Spleen (tissue), 11 donors: ENCODE measurements around the gene SLC7A4. TPM values are rescaled to one million over a fixed set of nuclear protein-coding genes. Genes with fewer than 3 reads are reported as not detected.

Experiments
- DNase-seq: peaks from one replicate; pipeline ENCODE4 v3.0.0-alpha.2; 2020
- H3K27ac ChIP-seq, 8 donors: fragments of 200-600 bp; sonication (generic) in 7 of 8; 1 replicate in 4 of 8; 2 replicates in 4 of 8; pipeline versions ENCODE4 v1.5.0 to v1.8.0; 2016 to 2021; ENCODE audit warnings: inconsistent platforms in 4 of 8, mild to moderate bottlenecking in 4 of 8, moderate library complexity in 1 of 8
- H3K27me3 ChIP-seq, 7 donors: fragments of 200-600 bp; sonication (generic) in 6 of 7; replicated peaks in 1 of 7; 1 replicate in 4 of 7; 2 replicates in 3 of 7; pipeline versions ENCODE4 v1.5.0 to v1.8.0; 2016 to 2021; ENCODE audit warnings: inconsistent platforms in 3 of 7, mild to moderate bottlenecking in 1 of 7
- H3K36me3 ChIP-seq, 6 donors: fragments of 200-600 bp; sonication (generic) in 5 of 6; 1 replicate in 4 of 6; 2 replicates in 2 of 6; pipeline versions ENCODE4 v1.5.0 to v1.8.0; 2016 to 2021; ENCODE audit warnings: inconsistent platforms in 2 of 6
- H3K4me1 ChIP-seq, 6 donors: fragments of 200-600 bp; sonication (generic) in 5 of 6; 1 replicate in 3 of 6; 2 replicates in 3 of 6; pipeline versions ENCODE4 v1.5.0 to v1.8.0; 2016 to 2021; ENCODE audit warnings: inconsistent platforms in 3 of 6
- H3K4me3 ChIP-seq, 8 donors: fragments of 200-600 bp; sonication (generic) in 7 of 8; 1 replicate in 4 of 8; 2 replicates in 4 of 8; pipeline versions ENCODE4 v1.5.0 to v1.8.0; 2016 to 2021; ENCODE audit warnings: inconsistent platforms in 4 of 8, mild to moderate bottlenecking in 4 of 8, moderate library complexity in 2 of 8
- H3K9me3 ChIP-seq, 8 donors: fragments of 200-600 bp; sonication (generic) in 7 of 8; 1 replicate in 4 of 8; 2 replicates in 4 of 8; pipeline versions ENCODE4 v1.5.0 to v1.8.0; 2016 to 2021; ENCODE audit warnings: inconsistent platforms in 4 of 8
- POLR2A ChIP-seq, 3 donors: fragments of 450-650 bp; IDR thresholded peaks; one replicate each; pipeline ENCODE4 v1.5.1; 2017; ENCODE audit warnings: antibody characterized with exemption in 3 of 3, mild to moderate bottlenecking in 1 of 3
- POLR2AphosphoS5 ChIP-seq, 3 donors: sonication (generic); formaldehyde crosslinking; IDR thresholded peaks; one replicate each; pipeline ENCODE4 v1.5.1; 2017; ENCODE audit warnings: antibody characterized with exemption in 3 of 3
- WGBS, 5 donors: extraction: QIAGEN DNeasy Blood & Tissue Kit in 3 of 5; methylation state at CpG; one replicate each; pipeline versions ENCODE4 v1.1.5 to v1.1.7; 2013 to 2018; 5-methylcytosine and 5-hydroxymethylcytosine counted together
- intact Hi-C: fragments of 100-400 bp; cut with DNase I; formaldehyde crosslinking; loops from one replicate; pipeline ENCODE4 v1.15.0; 2023; ENCODE audit warnings: low total_unique reads
- polyA plus RNA-seq, 3 donors: library from polyadenylated mRNA; stranded (reverse); fragments of 200-250 nt; gene quantifications; one replicate each; pipeline ENCODE4 v1.2.1, GENCODE V29; 2013
- total RNA-seq, 7 donors: library from RNA; depleted of rRNA in 3 of 7; stranded (reverse); fragments of >200 nt in 3 of 7; fragmentation: NEBNext Ultra II Directional in 4 of 7; extraction: Animal tissue kit (Norgen Biotek cat#: 25700) in 4 of 7; gene quantifications; one replicate each; pipeline versions ENCODE4 v1.1.0 to v1.2.1, GENCODE V29; 2016 to 2021
- TF ChIP-seq, protein P1 (sequence below), 11 experiments: fragments of 200-600 bp in 7 of 11; fragments of 450-650 bp in 4 of 11; sonication (generic) in 4 of 11; IDR thresholded peaks in 8 of 11; conservative IDR thresholded peaks in 3 of 11; 1 replicate in 7 of 11; 2 replicates in 4 of 11; pipeline versions ENCODE4 v1.4.0 to v1.8.0; 2016 to 2021; ENCODE audit warnings: antibody characterized with exemption in 11 of 11, inconsistent platforms in 4 of 11, mild to moderate bottlenecking in 1 of 11
- donor health status: healthy with polysubstance abuse.
- donor health status: DM: no; HTN: no; CAD: no; lungs with moderate emphysema.
- donor health status: DM: no; HTN: no; CAD: no.
- donor health status: Bipolar disorder and iron deficiency.
- donor health status: healthy.
- donor health status: DM: no; HTN: no; CAD: no.
- donor health status: DM: yes; HTN: yes; CAD: no.

The SLC7A4 gene
- total and polyA plus RNA-seq, 10 donors = 0.11 to 0.95 (median 0.29) TPM; not detected in 3

DNA sequence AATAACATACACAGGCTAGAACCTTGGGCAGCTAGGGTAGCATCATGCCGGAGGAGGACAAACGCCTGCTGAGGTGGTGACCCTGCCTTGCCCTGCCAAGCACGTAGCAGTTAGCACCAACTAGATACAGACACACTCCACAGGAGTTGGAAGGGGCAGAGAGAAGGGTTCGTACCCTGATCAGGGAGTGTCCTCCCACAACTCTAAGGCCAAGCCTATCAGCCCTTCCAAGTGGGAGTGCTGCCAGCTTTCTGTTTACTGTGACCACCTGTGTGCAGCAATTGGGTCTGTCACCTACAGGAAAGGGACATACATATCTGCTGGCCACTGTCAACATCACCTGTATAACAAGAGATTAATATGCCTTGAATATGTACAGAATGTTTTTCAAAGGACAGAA is 28.6 kb downstream of the SLC7A4 start:
- no peak for DNase-seq
- intact Hi-C loops = no loop called here
- peak overlapping the region in 4 of 8 donors; percentile 98 to 100 (median 99) for H3K27ac ChIP-seq
- no peak overlapping the region for H3K4me3 ChIP-seq
- TF ChIP-seq POLR2AphosphoS5 (IDR thresholded peaks at IDR 0.05) (no peak), POLR2A (IDR thresholded peaks at IDR 0.05) (no peak)
- TF ChIP-seq, protein P1, sequence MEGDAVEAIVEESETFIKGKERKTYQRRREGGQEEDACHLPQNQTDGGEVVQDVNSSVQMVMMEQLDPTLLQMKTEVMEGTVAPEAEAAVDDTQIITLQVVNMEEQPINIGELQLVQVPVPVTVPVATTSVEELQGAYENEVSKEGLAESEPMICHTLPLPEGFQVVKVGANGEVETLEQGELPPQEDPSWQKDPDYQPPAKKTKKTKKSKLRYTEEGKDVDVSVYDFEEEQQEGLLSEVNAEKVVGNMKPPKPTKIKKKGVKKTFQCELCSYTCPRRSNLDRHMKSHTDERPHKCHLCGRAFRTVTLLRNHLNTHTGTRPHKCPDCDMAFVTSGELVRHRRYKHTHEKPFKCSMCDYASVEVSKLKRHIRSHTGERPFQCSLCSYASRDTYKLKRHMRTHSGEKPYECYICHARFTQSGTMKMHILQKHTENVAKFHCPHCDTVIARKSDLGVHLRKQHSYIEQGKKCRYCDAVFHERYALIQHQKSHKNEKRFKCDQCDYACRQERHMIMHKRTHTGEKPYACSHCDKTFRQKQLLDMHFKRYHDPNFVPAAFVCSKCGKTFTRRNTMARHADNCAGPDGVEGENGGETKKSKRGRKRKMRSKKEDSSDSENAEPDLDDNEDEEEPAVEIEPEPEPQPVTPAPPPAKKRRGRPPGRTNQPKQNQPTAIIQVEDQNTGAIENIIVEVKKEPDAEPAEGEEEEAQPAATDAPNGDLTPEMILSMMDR (IDR thresholded peaks at IDR 0.05 in 8 of 11, conservative IDR thresholded peaks at IDR 0.05 in 3 of 11) = no peak
- no peaks in the 10 kb centered on the region for H3K9me3 ChIP-seq
- H3K27me3 ChIP-seq = no peaks in the 10 kb centered on the region
- H3K36me3 ChIP-seq = peaks cover 0 to 24% (median 15%) of the 10 kb centered on the region in 6 donors
- 82 to 95% (median 89%) methylated on average over 4 of the region's 4 CpGs for WGBS, 5 donors
- peaks cover 30 to 47% (median 37%) of the 10 kb centered on the region in 6 donors for H3K4me1 ChIP-seq

DNA sequence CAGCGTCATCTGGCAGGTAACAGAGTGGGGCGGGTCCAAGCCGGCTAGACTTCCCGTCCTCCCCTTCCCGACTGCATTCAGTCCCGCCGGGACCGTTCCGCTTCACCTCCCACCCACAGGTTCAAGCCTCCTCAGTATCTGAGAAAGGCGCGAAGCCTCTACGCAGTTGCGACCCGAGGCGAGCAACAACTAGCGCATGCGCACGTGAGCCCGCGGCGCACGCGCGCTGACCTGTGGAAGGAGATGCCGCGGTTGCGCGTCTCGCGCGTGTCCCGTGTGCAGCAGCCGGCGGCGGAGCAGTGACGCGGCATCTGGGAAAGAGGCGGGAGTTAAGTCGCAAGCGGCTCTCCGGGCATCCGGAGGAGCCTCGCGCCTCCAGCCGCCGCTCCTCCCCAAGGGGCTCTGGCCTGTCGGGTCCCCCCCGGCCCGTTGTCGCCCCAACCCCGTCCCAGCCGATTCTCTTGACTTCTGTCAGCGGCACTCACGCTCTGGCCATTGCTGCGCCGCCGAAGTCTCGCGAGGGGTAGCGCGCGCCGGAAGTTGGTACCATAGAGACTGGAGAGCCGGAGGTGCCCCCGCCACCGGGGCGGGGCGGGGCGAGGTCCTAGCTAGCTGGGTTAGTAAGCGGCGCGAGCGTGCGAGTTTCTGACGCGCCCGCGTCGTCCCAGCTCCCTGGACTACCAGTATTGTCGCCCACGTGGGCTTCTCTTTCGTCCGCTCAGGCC is 30.6 kb downstream of the SLC7A4 start, which contains the start of gene THAP7:
TSS of gene THAP7 (minus strand) at position 518 of the 725 bp plus-strand sequence. CDS start at position 311, 207 bp downstream.
- 0 to 1% (median 0%) methylated on average over 14 to 83 of the region's 83 CpGs for WGBS, 5 donors
- Histone ChIP-seq H3K27ac (peak within 1 kb of the TSS; percentile 96 to 100 (median 98)), H3K36me3 (peaks cover 0 to 40% (median 33%) of the 10 kb centered on the region in 6 donors), H3K9me3 (no peaks in the 10 kb centered on the region), H3K4me1 (peaks cover 30 to 55% (median 37%) of the 10 kb centered on the region in 6 donors), H3K4me3 (peak within 1 kb of the TSS; percentile 66 to 85 (median 74)), H3K27me3 (no peaks in the 10 kb centered on the region)
- TF ChIP-seq POLR2AphosphoS5 (IDR thresholded peaks at IDR 0.05) (peak; percentile 93 to 96 (median 95)), POLR2A (IDR thresholded peaks at IDR 0.05) (peak in 2 of 3 donors; percentile 31 to 70)
- TF ChIP-seq, protein P1 (IDR thresholded peaks at IDR 0.05 in 8 of 11, conservative IDR thresholded peaks at IDR 0.05 in 3 of 11) = peak in 3 of 11 experiments; percentile 29 to 36 (median 35)
- DNase-seq = peak; percentile 100
- intact Hi-C loops = no loop called here

DNA sequence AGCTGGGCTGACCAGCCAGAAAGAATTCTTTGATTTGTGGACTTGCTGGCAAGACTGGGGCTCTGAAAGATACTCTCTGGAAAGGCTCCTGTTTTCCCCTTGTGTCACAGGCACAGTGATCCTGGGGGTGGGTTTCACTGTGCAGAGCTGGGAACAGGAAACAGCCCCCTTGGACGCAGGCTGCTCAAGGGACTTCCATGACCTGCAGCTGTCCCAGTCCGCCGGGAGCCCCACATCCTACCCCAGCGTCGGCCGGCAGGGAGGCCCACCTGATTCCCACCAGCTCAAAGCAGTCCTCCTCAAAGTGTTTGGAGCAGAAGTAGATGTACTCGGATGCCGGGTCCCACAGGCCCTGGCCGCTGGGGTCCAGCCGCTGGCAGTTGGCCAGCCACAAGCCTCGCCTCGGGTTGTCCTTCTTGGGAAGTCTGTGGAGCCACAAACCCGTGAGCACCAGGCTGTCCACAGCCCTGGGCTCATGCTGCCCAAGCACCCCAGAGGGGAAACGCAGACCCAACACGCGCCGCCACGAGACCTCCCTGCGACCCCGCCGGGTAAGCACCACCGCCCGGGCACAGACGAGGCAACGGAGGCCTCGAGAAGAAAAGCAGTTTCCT is 31.3 kb downstream of the SLC7A4 start:
- no peak for DNase-seq
- Histone ChIP-seq H3K4me1 (peaks cover 30 to 55% (median 37%) of the 10 kb centered on the region in 6 donors), H3K36me3 (peaks cover 0 to 47% (median 39%) of the 10 kb centered on the region in 6 donors), H3K27ac (peak overlapping the region; percentile 96 to 100 (median 98)), H3K9me3 (no peaks in the 10 kb centered on the region), H3K4me3 (peak overlapping the region; percentile 66 to 85 (median 74)), H3K27me3 (no peaks in the 10 kb centered on the region)
- intact Hi-C loops = no loop called here
- TF ChIP-seq, protein P1 (IDR thresholded peaks at IDR 0.05 in 8 of 11, conservative IDR thresholded peaks at IDR 0.05 in 3 of 11) = no peak
- no peak for TF ChIP-seq POLR2A (IDR thresholded peaks at IDR 0.05)
- no peak for TF ChIP-seq POLR2AphosphoS5 (IDR thresholded peaks at IDR 0.05)
- 0 to 3% (median 3%) methylated on average over 11 to 26 of the region's 26 CpGs for WGBS, 5 donors
